Nephron (organoid): ENCODE results near the gene MAGEA11.

Experiments used
- H3K27ac Mint-ChIP-seq, 3 experiments: 2 replicates each; pipeline ENCODE4 v1.8.0; 2020; ENCODE audit warnings: mixed read lengths in 3 of 3, mild to moderate bottlenecking in 2 of 3, moderate library complexity in 1 of 3
- H3K27me3 Mint-ChIP-seq: 2 replicates; pipeline ENCODE4 v1.8.0; 2021; ENCODE audit warnings: low read depth, mild to moderate bottlenecking, moderate library complexity, mixed read lengths
- H3K36me3 Mint-ChIP-seq: 2 replicates; pipeline ENCODE4 v1.8.0; 2020; ENCODE audit warnings: low read depth, mixed read lengths
- H3K4me1 Mint-ChIP-seq: 2 replicates; pipeline ENCODE4 v1.8.0; 2020; ENCODE audit warnings: mixed read lengths
- H3K4me3 Mint-ChIP-seq, 3 experiments: 2 replicates each; pipeline ENCODE4 v1.8.0; 2020; ENCODE audit warnings: mild to moderate bottlenecking in 3 of 3, mixed read lengths in 3 of 3, moderate library complexity in 2 of 3
- H3K9me3 Mint-ChIP-seq: 2 replicates; pipeline ENCODE4 v1.8.0; 2020; ENCODE audit warnings: mixed read lengths
- CTCF ChIP-seq, 3 experiments: fragments of 200-600 bp; sonication (generic); IDR thresholded peaks; one replicate each; pipeline ENCODE4 v1.5.0; 2021; ENCODE audit warnings: antibody characterized with exemption in 3 of 3; ENCODE audit not compliant: unreplicated experiment in 3 of 3

Gene MAGEA11

GRCh38 chrX:149762696-149763614, 51.1 kb downstream of the MAGEA11 start:
- no peak for TF ChIP-seq CTCF (IDR thresholded peaks at IDR 0.05; ENCODE audit: unreplicated experiment in 3 of 3)
- peaks cover 10% of the 10 kb centered on the region for H3K9me3 Mint-ChIP-seq
- H3K27me3 Mint-ChIP-seq = no peaks in the 10 kb centered on the region
- H3K27ac Mint-ChIP-seq = no peak overlapping the region
- no peaks in the 10 kb centered on the region for H3K36me3 Mint-ChIP-seq
- no peak overlapping the region for H3K4me3 Mint-ChIP-seq
- H3K4me1 Mint-ChIP-seq = no peaks in the 10 kb centered on the region
